A549 (cell line): ENCODE data around the gene TSPEAR.

ENCODE experiments used
- EHF ChIP-seq: fragments of 250-450 bp; sonication (Bioruptor Pico); IDR thresholded peaks from 2 replicates; pipeline ENCODE4 v1.5.0; 2020; ENCODE audit warnings: mild to moderate bottlenecking
- FOSB ChIP-seq: fragments of 250-450 bp; sonication (Bioruptor Pico); IDR thresholded peaks from 2 replicates; pipeline ENCODE4 v1.5.0; 2020; ENCODE audit warnings: mild to moderate bottlenecking, moderate library complexity
- JUN ChIP-seq, 2 experiments: fragments of >200 bp; sonication (Bioruptor Twin); formaldehyde crosslinking; IDR thresholded peaks; 2 replicates in 1 of 2; 3 replicates in 1 of 2; pipeline ENCODE4 v1.6.1; 2016 to 2017
- NFE2L2 ChIP-seq: fragments of 150-350 bp; conservative IDR thresholded peaks from 2 replicates; pipeline ENCODE4 v1.6.1; 2014; ENCODE audit warnings: low read length
- RFX5 ChIP-seq: fragments of 450-650 bp; IDR thresholded peaks from 2 replicates; pipeline ENCODE4 v1.7.1; 2014; ENCODE audit warnings: antibody characterized with exemption, mild to moderate bottlenecking, moderate library complexity
- TF ChIP-seq, protein P1 (sequence below): fragments of >200 bp; sonication (Bioruptor Twin); formaldehyde crosslinking; IDR thresholded peaks from 3 replicates; pipeline ENCODE4 v1.5.1; 2016
- TF ChIP-seq, protein P2 (sequence below): fragments of 450-650 bp; IDR thresholded peaks from 2 replicates; pipeline ENCODE4 v1.6.1; 2014; ENCODE audit warnings: antibody characterized with exemption

DNA sequence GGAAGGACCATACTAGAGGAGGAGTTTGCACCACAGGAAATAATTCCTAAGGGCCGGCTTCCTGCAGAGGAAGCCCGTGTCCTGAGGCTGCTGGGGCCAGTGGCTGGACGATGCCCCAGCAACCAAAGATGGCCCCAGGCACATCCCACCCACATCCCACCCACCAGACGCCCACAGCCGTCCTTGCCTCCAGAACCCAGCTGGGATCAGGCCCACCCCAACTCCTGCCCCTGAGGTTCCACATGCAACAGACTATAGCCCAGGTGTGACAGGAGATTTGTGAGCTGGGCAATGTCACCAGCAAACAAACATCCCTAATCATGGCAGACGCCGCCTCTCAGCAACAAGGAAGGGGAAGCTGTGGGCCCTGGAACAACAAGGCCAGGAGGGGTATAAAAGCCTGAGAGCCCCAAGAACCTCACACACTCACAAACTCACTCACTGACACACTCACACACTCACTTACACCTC lies 84.7 kb downstream of the TSPEAR start, which contains the start of gene KRTAP10-9:
- TF ChIP-seq, protein P1, sequence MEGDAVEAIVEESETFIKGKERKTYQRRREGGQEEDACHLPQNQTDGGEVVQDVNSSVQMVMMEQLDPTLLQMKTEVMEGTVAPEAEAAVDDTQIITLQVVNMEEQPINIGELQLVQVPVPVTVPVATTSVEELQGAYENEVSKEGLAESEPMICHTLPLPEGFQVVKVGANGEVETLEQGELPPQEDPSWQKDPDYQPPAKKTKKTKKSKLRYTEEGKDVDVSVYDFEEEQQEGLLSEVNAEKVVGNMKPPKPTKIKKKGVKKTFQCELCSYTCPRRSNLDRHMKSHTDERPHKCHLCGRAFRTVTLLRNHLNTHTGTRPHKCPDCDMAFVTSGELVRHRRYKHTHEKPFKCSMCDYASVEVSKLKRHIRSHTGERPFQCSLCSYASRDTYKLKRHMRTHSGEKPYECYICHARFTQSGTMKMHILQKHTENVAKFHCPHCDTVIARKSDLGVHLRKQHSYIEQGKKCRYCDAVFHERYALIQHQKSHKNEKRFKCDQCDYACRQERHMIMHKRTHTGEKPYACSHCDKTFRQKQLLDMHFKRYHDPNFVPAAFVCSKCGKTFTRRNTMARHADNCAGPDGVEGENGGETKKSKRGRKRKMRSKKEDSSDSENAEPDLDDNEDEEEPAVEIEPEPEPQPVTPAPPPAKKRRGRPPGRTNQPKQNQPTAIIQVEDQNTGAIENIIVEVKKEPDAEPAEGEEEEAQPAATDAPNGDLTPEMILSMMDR: no peak
- no peak for TF ChIP-seq NFE2L2
- TF ChIP-seq JUN (IDR thresholded peaks at IDR 0.05): no peak
- no peak for TF ChIP-seq RFX5
- TF ChIP-seq, protein P2, sequence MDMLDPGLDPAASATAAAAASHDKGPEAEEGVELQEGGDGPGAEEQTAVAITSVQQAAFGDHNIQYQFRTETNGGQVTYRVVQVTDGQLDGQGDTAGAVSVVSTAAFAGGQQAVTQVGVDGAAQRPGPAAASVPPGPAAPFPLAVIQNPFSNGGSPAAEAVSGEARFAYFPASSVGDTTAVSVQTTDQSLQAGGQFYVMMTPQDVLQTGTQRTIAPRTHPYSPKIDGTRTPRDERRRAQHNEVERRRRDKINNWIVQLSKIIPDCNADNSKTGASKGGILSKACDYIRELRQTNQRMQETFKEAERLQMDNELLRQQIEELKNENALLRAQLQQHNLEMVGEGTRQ: no peak
- TF ChIP-seq EHF (CRISPR knock-in tag): no peak
- no peak for TF ChIP-seq FOSB (CRISPR knock-in tag)
